Activated CD8-positive, alpha-beta memory T cell treated with anti-CD3 and anti-CD28 coated beads, Interleukin-2, amount 50 U/mL, for 24 hours (primary cell): ENCODE measurements around the gene YDJC.
"Not testable (repeated sequence)": the region's sequence is repeated elsewhere in the genome, so short reads cannot be mapped to it uniquely, and the experiment has no call there.

Source experiments
- DNase-seq: peaks from one replicate; pipeline ENCODE4 v3.0.0-alpha.2; 2020; ENCODE audit errors: extremely low read depth

The YDJC gene

GRCh38 chr22:21606775-21607174, 23.0 kb downstream of the YDJC start:
- no peak for DNase-seq

- DNase-seq = no peak
These were observed 23.8 kb downstream of the YDJC start for GRCh38 chr22:21605887-21606564.

- no peak for DNase-seq
These were observed 25.8 kb downstream of the YDJC start for GRCh38 chr22:21603973-21604372.

GRCh38 chr22:21602579-21602978, 27.2 kb downstream of the YDJC start:
- DNase-seq = no peak

DNA sequence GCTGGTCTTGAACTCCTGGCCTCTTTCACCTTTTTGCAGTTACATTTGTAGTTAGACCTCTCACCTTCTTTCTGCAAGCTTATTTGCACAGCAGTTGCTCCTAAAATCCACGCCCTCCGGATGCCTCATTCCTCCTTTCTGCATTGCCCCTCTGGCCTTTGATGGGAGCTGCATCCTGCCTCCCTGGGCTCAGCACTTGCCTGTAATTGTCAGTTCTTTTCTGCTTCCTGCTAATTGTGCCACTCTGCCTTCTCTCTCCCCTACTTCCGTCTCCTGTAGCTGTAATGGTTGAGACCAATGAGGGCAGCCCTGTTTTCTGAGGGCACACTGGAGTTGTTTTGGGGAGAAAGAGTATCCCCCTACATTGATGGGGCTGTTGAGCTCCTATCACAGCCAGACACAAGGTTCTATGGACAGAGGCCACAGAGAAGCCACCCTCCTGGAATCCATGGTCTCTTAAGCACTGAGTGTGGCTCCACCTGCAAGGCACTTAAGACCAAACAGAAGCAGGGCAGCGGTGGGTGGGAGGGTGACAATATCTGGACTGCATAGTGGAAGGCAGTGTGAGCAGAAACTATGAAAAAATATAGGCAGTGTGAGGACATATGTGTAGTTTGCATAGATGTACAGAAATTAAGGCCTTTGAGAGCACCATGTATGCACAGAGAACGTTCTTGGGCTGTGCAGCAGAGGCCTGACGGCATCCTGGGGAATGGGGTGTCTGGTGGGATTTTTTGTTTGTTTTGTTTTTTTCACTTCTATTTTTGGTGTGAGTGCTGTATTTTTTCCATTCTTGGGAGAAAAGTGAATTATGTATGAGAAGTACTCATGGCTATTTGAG, 30.5 kb downstream of the YDJC start:
- DNase-seq = no peak

DNA sequence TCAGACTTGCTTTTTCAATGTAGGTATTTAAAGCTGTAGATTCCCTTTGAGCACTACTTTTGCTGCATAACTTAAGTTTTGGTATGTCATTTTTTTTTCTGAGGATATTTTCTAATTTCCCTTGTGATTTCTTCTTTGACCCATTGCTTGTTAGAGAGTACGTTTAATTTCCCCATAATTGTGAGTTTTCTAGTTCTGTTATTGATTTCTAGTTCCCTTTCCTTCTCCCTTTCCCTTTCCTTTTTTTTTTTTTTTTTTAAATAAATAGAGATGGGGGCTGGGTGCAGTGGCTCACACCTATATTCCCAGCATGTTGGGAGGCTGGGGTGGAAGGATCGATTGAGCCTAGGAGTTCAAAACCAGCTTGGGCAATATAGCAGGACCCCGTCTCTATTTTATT, 31.5 kb downstream of the YDJC start:
- no peak for DNase-seq

DNA sequence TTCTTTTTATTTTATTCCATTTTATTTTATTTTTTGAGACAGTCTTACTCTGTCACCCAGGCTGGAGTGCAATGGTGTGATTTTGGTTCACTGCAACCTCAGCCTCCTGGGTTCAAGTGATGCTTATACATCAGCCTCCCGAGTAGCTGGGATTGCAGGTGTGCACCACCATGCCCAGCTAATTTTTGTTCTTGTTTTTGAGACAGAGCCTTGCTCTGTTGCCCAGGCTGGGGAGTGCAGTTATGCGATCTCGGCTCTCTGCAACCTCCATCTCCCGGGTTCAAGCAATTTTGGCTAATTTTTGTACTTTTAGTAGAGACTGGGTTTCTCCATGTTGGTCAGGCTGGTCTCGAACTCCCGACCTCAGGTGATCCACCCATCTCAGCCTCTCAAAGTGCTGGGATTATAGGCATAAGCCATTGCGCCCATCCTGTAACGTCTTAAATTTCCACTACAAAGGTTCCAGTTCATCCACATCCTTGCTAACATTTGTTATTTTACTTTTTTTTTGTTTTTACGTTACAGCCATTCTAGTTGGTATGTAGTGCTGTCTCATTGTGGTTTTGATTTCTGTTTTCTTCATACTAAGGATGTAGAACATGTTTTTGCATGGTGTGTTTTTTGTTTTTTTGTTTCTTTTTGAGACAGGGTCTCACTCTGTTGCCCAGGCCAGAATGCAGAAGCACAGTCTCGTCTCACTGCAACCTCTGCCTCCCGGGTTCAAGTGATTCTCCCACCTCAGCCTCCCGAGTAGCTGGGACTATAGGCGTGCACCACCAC, 33.3 kb downstream of the YDJC start:
- DNase-seq = not testable (repeated sequence)

DNA sequence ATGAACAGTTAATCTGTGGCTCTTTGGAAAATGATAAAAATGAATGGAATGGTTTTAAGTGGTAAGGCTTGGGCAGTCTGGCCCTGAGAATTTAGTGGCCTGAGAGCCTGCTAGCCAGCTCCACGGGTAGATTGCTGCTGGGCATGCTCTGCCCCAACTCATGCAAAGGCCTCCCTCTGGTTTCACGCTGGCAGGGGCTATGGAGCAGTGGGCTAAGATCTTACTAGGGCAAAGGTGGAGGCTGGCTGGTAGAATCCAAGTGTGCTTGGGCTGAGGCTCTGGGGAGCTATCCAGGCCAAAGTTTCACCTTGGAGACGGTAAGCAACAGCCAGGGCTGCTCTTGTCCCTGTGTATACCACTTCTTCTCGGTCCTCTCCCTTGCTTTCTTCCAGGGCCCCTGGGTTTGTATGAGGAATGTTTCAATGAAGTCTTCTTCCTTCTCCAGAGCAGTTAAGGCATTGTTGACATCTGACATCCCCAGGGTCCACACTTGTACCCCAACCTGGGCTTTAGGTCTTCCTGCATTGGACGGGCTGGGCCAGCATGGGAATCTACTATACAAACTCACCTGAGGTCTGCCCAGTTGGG, 34.9 kb downstream of the YDJC start:
- DNase-seq = no peak

DNA sequence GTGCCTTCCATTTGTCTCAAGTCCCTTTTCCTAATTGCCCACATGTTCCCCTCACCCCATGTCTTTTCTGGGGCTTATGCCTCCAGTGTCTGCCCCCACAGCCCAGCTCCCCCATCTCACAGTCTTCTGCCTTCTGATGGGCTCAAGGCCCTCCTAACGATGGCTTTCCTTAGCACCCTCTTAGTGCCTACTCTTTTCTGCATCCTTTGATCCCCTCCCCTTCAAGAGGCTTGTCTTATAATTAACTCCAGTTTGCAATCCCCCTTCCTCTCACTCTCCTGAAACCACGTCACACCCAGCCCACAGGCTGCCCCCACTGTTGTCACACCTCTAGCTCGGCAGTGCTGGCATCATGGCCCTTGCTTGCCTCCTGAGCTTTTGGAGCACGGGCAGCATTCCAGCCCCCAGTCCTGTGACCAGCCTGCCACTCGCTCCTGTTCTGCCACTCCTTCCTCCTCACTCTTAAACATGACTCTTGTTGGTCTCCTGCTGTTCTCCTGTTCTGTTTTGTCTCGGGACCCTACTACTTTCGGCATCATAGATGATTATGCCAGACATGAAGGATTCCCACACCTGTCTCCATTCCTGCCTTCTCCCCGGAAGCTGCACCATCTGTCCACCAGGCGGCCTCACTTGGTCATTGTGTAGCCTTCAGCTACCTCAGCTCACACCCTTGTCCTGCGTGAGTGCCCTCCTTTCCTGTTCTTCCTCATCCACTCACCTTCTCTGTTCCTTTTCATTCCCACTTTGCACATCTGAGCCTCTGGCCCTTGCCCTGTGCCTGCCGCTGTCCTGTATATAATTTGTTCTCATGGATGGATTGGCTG, 36.2 kb downstream of the YDJC start:
- no peak for DNase-seq

DNA sequence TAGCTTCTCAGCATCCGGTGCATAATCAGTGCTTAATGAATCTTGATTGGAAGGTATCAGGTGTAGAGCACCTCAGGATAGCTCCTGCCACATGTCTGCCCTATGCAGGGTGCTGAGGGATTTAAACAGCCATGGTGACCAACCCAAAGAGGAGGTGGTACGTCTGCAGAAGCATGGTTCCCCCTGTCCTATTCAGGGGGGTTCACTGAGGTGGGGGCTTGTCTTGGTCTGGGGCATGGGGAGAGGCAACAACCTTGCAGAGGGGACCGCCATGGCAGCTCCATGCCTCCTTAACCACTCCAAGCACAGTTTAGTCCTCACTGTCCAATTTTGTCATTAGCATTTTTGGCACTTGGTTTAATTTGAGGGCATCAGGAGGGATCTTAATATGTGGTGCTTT, 37.4 kb downstream of the YDJC start:
- DNase-seq = no peak

DNA sequence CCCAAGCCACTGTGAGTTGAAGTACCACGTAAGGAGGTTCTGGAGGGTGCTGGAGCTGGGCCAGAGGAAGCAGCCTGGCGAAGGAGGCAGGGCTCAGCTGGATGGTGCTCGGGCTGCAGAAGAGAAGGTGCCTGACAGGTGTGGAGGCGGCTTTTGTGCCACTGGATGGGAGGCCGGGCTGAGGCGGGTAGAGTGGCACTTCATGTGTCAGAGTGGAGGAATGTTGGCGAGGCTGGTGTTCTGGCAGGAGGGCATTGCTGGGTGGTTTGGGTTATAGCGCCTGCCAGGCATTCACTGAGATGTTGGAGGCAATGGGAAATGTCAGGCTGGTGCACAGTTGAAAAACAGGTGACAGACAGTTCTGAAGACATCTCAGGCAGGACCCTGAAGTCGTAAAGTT, 38.1 kb downstream of the YDJC start:
- no peak for DNase-seq

GRCh38 chr22:21590809-21591641, 38.8 kb downstream of the YDJC start:
- DNase-seq = no peak

DNA sequence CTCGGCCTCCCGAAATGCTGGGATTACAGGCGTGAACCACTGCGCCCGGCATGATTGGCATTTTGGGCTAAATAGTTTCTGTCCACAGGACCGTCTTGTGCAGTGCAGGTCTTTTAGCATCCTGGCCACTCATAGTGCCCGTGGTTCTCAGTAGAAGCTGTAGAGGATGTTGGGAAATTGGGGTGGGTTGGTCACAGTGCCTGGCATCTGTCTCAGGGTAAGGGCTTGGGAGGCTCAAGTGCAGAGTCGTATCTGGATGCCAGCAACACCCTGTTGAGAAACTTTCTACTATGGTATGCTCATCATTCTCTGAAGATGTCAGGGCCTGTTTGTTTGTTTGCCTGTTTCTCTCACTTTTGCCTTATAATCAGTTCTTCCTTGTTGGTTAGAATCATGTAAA, 40.4 kb downstream of the YDJC start:
- no peak for DNase-seq

- no peak for DNase-seq
These were observed 41.8 kb downstream of the YDJC start for GRCh38 chr22:21587803-21588611.

- no peak for DNase-seq
These were observed 44.4 kb downstream of the YDJC start for GRCh38 chr22:21585389-21585788.

- DNase-seq = no peak
These were observed 46.8 kb downstream of the YDJC start for GRCh38 chr22:21582801-21583740.

GRCh38 chr22:21581009-21581713, 48.7 kb downstream of the YDJC start:
- not testable (repeated sequence) for DNase-seq

GRCh38 chr22:21580623-21581007, 49.2 kb downstream of the YDJC start:
- not testable (repeated sequence) for DNase-seq
